ENCODE results near the gene FFAR2.

DNA sequence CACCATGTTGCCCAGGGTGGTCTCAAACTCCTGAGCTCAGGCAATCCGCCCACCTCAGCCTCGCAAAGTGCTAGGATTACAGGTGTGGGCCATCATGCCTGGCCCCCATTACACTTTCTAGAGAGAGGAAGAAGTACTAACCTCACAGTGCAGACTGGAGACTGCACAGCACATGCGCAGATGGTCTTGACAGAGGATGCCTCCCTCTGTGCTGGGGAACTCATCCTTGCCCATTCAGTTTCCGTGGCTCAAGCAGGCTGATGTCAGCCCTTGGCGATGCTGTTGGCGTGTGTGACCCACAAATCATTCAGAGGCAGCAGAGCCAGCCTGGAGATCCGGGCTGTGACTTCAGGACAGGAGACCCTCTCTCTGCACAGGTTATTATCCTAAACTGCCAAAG lies 14.6 kb upstream of the FFAR2 start:
- no peak for TF ChIP-seq POLR2A (IDR thresholded peaks at IDR 0.05)
- no peak for TF ChIP-seq CTCF (IDR thresholded peaks at IDR 0.05)
